Measurements from ENCODE around the gene FAM184A. TPM values are rescaled to one million over a fixed set of nuclear protein-coding genes. Genes with fewer than 3 reads are reported as not detected.
A peak's percentile ranks its signal among the peaks of the same experiment; 100 is the strongest.

FAM184A gene
- total and polyA plus RNA-seq, 10 of the 15 experiments (the other 5 are each of a cell fraction or from before 2014, with no cell fraction given): 0.15 to 0.23 TPM; not detected in 8

DNA sequence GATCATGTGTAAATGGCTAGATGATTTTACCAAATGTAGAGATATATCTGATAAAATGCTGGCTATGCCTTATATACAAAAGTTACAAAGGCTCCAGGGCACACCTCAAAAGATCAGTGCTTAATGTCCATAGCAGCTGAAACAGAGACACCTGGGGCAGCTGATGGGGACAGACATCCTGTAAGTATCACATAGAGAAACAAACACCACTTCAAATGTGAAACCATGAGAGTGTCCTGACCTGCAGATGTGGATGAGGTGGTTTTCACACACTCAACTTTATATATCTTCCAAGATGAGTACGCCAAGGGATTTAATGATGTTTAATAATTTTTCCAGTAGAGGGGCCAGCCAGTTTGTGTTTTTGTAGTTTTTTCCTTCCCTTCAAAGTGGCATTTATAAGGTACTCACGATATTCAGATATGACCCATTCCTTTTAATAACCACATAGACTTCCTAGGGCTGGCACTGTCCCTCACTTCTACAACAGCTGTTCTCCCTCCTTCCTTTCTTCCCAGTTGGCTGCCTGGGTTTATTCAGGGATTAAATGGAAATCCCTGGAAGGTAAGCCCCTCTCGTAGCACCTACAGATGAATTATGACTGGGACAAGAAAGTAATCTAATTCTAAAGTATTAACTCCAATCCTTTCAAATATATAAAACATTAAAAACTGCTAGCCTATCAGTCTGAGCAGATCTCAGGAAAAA lies 93.2 kb downstream of the FAM184A start:
- TF ChIP-seq CBX5 (IDR thresholded peaks at IDR 0.05; ENCODE audit: low read depth) (no peak), NR2F1 (conservative IDR thresholded peaks at IDR 0.05) (no peak), SMARCA5 (IDR thresholded peaks at IDR 0.05) (no peak), ATF7 (IDR thresholded peaks at IDR 0.05; ENCODE audit: low read depth) (no peak), SUPT20H (IDR thresholded peaks at IDR 0.05; ENCODE audit: borderline replicate concordance, control insufficient read depth, low read depth, low read length) (no peak), RFX5 (IDR thresholded peaks at IDR 0.05; ENCODE audit: low read depth, low read length) (no peak), TCF12 (IDR thresholded peaks at IDR 0.05; ENCODE audit: low read depth, low read length) (no peak), RAD21 (IDR thresholded peaks at IDR 0.05; ENCODE audit: insufficient read depth, low read depth, low read length) (no peak), MEF2B (IDR thresholded peaks at IDR 0.05; ENCODE audit: partially characterized antibody, poor library complexity, severe bottlenecking) (no peak), SREBF1 (IDR thresholded peaks at IDR 0.05; ENCODE audit: low read length) (no peak), ZZZ3 (IDR thresholded peaks at IDR 0.05; ENCODE audit: control insufficient read depth, insufficient read length, low read depth) (no peak), RUNX3 (IDR thresholded peaks at IDR 0.05; ENCODE audit: low read length) (no peak)
- TF ChIP-seq, protein P1, sequence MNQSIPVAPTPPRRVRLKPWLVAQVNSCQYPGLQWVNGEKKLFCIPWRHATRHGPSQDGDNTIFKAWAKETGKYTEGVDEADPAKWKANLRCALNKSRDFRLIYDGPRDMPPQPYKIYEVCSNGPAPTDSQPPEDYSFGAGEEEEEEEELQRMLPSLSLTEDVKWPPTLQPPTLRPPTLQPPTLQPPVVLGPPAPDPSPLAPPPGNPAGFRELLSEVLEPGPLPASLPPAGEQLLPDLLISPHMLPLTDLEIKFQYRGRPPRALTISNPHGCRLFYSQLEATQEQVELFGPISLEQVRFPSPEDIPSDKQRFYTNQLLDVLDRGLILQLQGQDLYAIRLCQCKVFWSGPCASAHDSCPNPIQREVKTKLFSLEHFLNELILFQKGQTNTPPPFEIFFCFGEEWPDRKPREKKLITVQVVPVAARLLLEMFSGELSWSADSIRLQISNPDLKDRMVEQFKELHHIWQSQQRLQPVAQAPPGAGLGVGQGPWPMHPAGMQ (IDR thresholded peaks at IDR 0.05; ENCODE audit: borderline replicate concordance): no peak
- H3K9ac ChIP-seq (ENCODE audit: control insufficient read depth, insufficient read depth, low read length): no peak overlapping the region
- ChIA-PET POLR2A (no interaction called here), CTCF (no interaction called here), SMC1A (ENCODE audit: uncharacterized antibody, unreplicated experiment) (no interaction called here), RAD21 (ENCODE audit: unreplicated experiment) (no interaction called here)
- in situ Hi-C loops (cut with MboI): no loop called here
- intact Hi-C loops (cut with micrococcal nuclease; ENCODE audit: unreplicated experiment): no loop called here
- no peaks in the 10 kb centered on the region for H3K27me3 ChIP-seq (replicated peaks in 1 of 2; ENCODE audit: control insufficient read depth in 2 of 2, insufficient read depth in 2 of 2, low read length in 1 of 2)
- H3K4me1 ChIP-seq (ENCODE audit: control insufficient read depth, insufficient read depth, low read length): no peaks in the 10 kb centered on the region
- no peak overlapping the region for H3K4me2 ChIP-seq (ENCODE audit: control insufficient read depth, insufficient read depth)
- no peak overlapping the region for H2AFZ ChIP-seq (ENCODE audit: control insufficient read depth, low read depth, low read length)
- no peaks in the 10 kb centered on the region for H4K20me1 ChIP-seq (ENCODE audit: control insufficient read depth, insufficient read depth)
- H3K4me3 ChIP-seq: no peak overlapping the region
- no peak for DNase-seq (ENCODE audit: low read depth, low spot score)
- BruUV-seq (replicated peaks): no TSS peak
- ATAC-seq: peak; percentile 65
- no peaks in the 10 kb centered on the region for H3K36me3 ChIP-seq (ENCODE audit: control insufficient read depth in 2 of 2, insufficient read depth in 2 of 2, low read length in 1 of 2)
- no peak overlapping the region for H3K27ac ChIP-seq (ENCODE audit: control insufficient read depth, insufficient read depth)
- H3K9me3 ChIP-seq (replicated peaks; ENCODE audit: control insufficient read depth, insufficient read depth, low read length): no peaks in the 10 kb centered on the region
- 49% methylated on average over 3 of the region's 3 CpGs for WGBS (ENCODE audit: insufficient coverage, insufficient replicate concordance, low lambda C conversion rate, missing lambda C conversion rate)
- FAIRE-seq: no peak
- H3K79me2 ChIP-seq (ENCODE audit: control insufficient read depth, insufficient read depth, low read length): no peaks in the 10 kb centered on the region

Measured in GM12878 (cell line).